Fibroblast of mammary gland (primary cell): ENCODE results near the gene LMAN1.

Experiments used
- DNase-seq: peaks from one replicate; pipeline ENCODE4 v3.0.0-alpha.2; 2010; ENCODE audit warnings: low read depth
- H3K4me3 ChIP-seq: 2 replicates; pipeline ENCODE4 v1.5.1; 2011; ENCODE audit warnings: low read depth, mild to moderate bottlenecking, low read length, moderate library complexity; ENCODE audit not compliant: control insufficient read depth
- TF ChIP-seq, protein P1 (sequence below): conservative IDR thresholded peaks from 2 replicates; pipeline ENCODE4 v1.5.1; 2011; ENCODE audit warnings: low read depth, low read length, inconsistent platforms; ENCODE audit not compliant: control insufficient read depth, insufficient read depth

LMAN1 gene

DNA sequence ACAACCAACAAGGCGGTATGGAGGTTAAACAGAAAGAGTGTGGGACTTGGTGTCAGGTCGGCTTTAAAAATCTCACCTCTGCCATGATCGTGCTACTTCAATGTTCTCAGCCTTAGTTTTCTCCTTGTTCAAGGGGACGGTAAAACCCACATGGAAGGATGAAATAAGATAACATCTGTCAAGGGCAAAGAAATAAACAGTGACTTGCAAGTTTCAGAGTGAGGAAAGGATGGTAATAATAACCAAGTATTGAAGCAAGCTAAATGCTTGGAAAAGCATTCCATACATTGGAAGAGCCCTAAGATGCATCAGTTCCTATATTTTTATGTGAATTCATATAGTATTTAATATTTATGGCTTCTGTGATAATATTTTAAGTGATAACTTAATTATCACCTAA, 29.8 kb upstream of the LMAN1 start:
- DNase-seq, result no peak
- no peak overlapping the region for H3K4me3 ChIP-seq
- TF ChIP-seq, protein P1, sequence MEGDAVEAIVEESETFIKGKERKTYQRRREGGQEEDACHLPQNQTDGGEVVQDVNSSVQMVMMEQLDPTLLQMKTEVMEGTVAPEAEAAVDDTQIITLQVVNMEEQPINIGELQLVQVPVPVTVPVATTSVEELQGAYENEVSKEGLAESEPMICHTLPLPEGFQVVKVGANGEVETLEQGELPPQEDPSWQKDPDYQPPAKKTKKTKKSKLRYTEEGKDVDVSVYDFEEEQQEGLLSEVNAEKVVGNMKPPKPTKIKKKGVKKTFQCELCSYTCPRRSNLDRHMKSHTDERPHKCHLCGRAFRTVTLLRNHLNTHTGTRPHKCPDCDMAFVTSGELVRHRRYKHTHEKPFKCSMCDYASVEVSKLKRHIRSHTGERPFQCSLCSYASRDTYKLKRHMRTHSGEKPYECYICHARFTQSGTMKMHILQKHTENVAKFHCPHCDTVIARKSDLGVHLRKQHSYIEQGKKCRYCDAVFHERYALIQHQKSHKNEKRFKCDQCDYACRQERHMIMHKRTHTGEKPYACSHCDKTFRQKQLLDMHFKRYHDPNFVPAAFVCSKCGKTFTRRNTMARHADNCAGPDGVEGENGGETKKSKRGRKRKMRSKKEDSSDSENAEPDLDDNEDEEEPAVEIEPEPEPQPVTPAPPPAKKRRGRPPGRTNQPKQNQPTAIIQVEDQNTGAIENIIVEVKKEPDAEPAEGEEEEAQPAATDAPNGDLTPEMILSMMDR, result no peak

DNA sequence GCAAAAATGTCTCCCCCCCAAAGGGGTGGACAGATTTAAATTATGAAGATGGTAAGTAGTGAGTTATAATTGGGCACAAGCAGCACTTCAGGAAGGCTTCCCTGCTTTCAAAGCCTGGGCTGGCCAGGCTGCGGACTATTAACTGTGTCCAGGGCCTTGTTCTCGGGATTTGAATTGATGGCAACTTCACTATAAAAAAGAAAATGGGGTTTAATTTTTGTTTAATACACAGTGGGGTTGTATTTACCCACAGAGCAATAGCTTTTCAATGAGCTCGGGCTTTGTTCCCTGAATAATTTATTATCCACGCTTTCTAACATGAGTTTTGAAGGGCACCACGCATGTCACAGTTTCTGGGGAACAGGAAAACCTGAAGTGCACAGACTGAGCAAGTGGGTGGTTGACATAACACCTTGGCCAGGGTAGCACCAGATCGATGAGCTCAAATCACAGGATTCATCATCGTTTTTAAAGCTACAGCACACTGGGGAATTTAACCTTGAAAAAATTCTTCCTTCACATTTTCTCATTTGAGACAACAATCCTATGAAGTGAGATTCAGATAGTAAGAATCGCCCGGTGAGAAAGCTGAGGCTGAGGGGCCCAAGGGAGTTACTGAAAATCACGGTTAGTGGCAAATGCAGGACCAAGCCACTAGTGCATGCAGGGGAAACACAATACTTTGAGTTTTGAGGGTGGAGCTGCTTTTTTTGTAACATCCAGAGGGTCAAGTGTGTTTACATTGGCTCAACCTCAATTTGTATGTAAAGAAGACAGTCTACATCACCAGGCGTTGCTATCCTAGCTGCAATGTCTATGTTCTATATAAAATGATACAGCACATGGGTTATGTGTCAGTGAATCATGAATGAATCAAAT, 28.9 kb upstream of the LMAN1 start:
- no peak overlapping the region for H3K4me3 ChIP-seq
- DNase-seq, result no peak
- TF ChIP-seq, protein P1, result no peak

DNA sequence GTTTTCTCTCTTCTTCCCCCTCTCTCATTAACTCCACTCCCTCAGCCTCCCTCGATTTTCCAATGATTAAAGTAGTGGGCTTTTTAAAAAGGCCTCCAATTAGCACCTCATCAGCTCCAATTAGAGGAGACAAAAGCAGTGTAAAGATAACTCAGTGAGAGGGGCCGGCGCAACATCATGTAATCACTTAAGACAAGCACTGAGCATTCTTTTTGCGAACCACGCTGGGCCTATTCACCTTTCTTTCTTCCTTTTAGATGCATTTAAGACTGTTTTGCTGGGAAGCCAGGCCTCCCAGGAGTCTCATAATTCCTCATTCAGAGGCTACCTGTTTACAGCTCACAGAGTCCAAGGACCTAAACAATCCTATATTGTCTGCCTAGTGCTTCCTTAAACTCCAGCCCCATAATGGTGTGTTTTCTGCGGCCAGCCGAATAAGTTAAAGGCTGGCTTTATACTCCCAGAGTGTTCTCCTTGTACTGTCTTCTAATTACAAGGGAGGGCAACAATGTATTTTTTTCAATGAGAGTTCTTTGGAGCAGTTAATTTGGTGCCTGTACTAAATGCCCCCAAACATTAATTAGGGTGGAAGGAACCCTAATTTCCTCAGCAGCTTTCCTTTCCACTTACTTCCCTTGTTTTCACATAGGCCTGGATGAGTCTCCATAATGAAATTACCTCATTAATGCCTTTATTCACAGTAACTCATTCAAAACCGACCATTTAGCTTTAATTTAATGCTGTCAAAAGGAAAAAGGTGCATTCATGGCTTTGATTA, 28.0 kb upstream of the LMAN1 start:
- no peak for DNase-seq
- TF ChIP-seq, protein P1, result no peak
- H3K4me3 ChIP-seq, result no peak overlapping the region

DNA sequence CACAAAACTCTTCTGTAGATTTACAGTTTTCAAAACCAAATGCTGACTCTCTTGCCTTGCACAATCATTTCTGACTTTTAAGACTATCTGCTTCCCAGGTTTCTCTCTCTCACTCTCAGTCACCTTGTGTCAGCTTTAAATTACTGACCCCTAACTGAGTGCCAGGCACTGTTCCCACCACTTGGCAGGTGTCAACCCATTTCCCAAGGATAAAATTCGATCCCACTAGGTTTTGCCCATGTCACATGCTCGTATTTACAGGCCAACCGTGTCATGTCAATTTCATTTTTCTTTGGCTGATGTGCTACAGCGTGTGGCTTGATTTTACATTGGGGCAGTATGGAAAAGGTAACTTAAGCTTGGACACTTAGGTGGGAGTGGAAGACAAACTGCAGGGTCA, 26.1 kb upstream of the LMAN1 start:
- no peak overlapping the region for H3K4me3 ChIP-seq
- DNase-seq, result no peak
- TF ChIP-seq, protein P1, result no peak

DNA sequence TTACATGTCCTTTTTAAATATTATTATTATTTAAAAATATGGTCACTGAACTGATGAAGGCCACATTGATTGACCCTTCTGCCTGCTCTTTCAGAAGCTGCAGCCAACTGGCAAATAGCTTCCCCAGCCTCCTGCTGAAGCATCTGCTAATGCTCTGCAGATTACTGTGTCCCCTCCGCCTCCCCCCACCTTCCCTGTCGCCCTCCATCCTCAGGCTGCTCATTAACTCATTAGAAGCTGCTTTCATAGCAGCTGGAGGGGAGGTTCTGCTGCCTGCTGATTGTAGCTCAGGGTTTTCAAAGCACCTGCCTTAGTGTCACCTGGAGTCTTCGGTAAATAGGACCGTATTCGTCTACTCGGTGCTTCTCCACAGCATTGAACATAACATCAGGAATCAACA, 24.8 kb upstream of the LMAN1 start:
- no peak overlapping the region for H3K4me3 ChIP-seq
- TF ChIP-seq, protein P1, result no peak
- no peak for DNase-seq

DNA sequence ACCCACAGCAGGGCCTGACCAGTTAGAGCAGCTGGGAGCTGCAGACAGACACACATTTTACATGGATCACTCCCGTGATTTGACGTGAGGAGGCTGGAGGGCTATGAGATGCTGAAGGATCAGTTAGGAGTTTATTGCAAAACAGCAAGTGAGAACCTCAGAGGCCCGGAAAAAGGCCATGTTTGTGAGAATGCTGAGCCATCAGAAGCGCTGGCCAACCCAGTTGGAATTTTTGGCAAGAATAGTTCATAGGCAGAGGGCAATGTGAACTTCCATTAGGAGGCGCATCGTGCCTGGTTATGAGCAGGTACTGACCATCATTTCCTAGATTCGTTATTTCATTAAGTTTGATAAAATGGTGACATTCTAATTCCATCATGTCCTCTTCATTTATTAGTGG, 23.3 kb upstream of the LMAN1 start:
- TF ChIP-seq, protein P1, result peak; percentile 35
- peak; percentile 89 for DNase-seq
- no peak overlapping the region for H3K4me3 ChIP-seq
